ENCODE results near the gene PRPF6.
A peak's percentile ranks its signal among the peaks of the same experiment; 100 is the strongest.

The PRPF6 gene

DNA sequence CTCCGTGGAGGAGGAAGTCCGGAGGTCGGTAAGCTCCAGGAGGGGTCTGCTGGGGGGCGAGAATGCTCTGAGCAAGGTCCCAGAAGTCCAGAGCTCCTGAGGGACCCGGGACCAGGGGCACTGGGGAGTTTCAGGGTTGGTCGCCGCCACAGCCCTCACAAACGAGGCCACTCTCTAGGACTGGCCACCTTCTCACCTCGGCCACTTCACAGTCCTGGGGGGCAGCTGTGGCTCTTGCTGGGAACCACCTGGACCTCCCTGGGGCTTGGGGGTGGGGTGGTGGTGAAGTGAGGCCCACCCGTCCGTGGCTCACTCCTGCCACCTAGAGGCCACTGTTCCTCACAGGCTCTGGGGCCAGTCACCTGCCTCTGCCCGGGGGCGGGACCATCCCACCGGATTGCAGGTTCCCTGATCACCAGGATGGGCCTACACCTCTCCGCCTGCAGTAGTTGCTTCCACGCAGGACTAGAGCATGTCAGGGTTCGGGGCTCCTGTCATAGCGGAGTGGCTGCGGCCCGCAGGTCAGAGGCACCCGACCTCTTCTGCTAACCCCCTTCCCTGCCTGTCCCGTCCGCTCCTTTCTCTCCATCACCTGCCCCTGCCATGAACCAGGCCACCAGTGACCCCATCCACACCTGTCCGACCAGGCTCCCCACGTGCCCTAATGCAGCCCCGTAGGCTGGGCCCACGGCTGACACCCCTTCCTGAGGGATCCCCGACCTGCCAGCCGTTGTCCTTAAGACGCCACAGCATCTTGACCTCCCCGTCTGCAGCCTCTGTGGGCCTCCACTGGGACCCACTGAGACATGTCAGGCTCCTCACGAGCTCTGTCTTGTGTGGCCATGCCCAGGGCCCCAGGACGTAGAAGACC, 76.9 kb downstream of the PRPF6 start:
- DNase-seq (ENCODE audit: extremely low read depth in 1 of 2, low read depth in 1 of 2) = peak; percentile 52 to 75

DNA sequence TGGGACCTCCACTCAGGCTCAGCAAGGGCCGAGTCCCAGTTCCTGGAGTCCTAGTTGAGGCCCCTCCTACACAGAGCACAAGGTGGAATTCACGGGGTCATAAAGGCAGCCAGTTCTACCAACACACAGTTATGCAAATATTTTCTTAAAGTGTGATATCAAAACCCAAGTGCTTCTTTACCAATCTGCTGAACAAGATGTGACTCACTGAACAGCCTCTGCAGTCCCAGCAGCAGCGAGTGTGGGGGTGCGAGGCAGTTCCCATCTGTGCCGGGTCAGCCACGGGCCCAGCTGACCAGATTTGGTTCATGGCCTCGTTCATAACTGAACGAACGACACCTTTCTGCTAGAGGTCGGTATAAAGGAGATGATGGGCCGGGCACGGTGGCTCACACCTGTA, 77.6 kb downstream of the PRPF6 start:
- DNase-seq (ENCODE audit: extremely low read depth in 1 of 2, low read depth in 1 of 2) = no peak

DNA sequence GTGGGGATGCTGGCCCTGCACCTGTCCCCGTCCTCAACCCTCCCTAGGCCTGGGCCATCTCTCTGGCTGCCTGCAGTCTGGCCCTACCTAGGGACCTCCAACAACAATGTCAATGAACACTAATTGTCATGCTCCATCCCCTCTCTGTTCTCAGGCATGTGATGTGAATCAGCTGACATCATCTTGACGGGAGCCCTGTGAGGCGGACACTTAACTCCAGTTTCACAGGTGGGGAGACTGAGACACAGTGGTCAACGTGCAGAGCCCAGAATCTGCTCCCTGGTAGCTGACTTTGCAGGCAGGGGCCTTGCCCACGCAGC, 81.3 kb downstream of the PRPF6 start:
- no peak for DNase-seq (ENCODE audit: extremely low read depth in 1 of 2, low read depth in 1 of 2)

GRCh38 chr20:64062596-64063388, 81.9 kb downstream of the PRPF6 start, which contains the start of gene TCEA2:
Gene TCEA2, plus strand, starts transcription at chr20:64063198. Its CDS starts 115 bp downstream, at chr20:64063313.
- peak; percentile 79 to 91 for DNase-seq (ENCODE audit: extremely low read depth in 1 of 2, low read depth in 1 of 2)

- DNase-seq (ENCODE audit: extremely low read depth in 1 of 2, low read depth in 1 of 2) = no peak
These were observed 82.6 kb downstream of the PRPF6 start for GRCh38 chr20:64063389-64064144.

DNA sequence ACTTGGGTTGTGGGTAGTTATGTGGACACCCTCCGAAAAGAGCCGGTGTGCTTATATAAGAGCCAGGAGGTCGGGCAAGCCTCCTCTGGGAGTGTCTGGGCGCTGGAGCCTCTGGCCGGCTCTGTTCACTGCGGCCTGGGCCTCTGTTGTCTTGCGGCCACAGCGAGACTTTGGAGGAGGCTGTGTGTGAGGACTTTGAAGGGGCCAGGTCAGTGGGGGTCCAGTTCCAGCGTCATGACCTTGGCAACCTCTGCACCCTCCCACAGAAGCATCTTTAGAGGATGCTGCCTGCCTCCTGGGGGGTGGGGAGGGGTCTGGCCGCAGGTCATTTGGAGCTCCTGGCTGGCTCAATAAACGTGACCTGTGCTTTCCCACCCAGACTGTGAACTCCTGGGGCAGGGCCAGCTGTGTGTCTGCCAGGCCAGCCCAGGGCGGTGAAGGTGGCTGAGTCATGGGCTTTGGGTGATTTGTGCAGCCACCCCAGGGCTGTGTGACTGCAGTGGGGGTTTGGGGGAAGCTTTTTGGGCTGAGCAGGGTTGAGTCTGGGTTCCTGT, 83.3 kb downstream of the PRPF6 start:
- no peak for DNase-seq (ENCODE audit: extremely low read depth in 1 of 2, low read depth in 1 of 2)

- DNase-seq (ENCODE audit: extremely low read depth in 1 of 2, low read depth in 1 of 2) = no peak
These were observed 84.4 kb downstream of the PRPF6 start for GRCh38 chr20:64065062-64065973.

- no peak for DNase-seq (ENCODE audit: extremely low read depth in 1 of 2, low read depth in 1 of 2)
These were observed 85.0 kb downstream of the PRPF6 start for GRCh38 chr20:64065974-64066343.

DNA sequence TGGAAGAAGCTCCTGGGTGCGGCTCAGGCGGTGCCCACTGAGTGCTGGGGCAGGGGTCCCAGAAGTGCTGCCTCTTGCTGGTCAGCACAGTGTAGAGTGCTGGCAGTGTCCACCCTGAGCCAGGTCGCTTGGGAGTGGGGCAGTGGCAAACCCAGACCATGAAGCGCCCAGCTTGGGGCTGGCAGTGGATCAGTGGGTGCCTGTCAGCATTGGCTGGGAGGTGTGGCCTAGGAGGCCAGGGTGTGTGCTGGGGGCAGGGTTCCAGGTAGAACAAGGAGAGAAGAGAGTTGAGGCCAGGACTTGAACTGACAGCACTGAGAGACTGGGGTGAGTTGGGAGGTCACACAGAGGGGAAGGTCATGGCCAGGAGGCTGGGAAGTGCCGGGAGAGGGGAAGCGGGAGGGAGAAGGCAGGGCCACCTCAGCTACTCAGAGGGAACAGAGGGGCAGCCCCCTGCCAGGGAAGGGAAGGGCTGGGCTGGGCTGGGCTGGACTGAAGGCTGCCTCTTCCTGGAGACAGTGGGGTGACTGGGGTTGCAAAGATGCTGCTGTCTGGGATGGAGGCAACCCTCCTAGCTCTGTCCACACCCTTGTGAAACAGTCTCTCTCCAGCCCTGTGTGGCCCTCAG, 86.2 kb downstream of the PRPF6 start:
- no peak for DNase-seq (ENCODE audit: extremely low read depth in 1 of 2, low read depth in 1 of 2)

- no peak for DNase-seq (ENCODE audit: extremely low read depth in 1 of 2, low read depth in 1 of 2)
These were observed 86.9 kb downstream of the PRPF6 start for GRCh38 chr20:64067733-64068307.

GRCh38 chr20:64068386-64069208, 87.7 kb downstream of the PRPF6 start:
- DNase-seq (ENCODE audit: extremely low read depth in 1 of 2, low read depth in 1 of 2) = no peak

DNA sequence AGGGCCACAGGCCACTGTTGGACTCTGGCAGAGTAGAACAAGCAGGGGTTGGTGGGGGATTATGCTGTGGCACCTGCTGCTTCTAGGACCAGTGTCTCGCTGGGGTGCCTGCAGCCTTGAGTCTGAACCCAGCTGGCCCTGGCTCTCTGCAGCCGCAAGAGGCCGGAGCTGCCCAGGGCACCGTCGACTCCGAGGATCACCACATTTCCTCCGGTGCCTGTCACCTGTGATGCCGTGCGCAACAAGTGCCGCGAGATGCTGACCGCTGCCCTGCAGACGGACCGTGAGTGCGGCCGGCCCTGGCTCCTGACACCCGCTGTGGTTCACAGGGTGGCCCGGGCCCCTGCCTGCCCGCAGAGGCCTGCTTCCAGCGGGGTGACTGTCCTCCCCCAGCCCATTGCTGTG, 88.3 kb downstream of the PRPF6 start:
- DNase-seq (ENCODE audit: extremely low read depth in 1 of 2, low read depth in 1 of 2) = no peak

- no peak for DNase-seq (ENCODE audit: extremely low read depth in 1 of 2, low read depth in 1 of 2)
These were observed 88.8 kb downstream of the PRPF6 start for GRCh38 chr20:64069614-64070243.

- DNase-seq (ENCODE audit: extremely low read depth in 1 of 2, low read depth in 1 of 2) = no peak
These were observed 89.5 kb downstream of the PRPF6 start for GRCh38 chr20:64070244-64070993.

GRCh38 chr20:64071341-64072332, 90.7 kb downstream of the PRPF6 start:
- no peak for DNase-seq (ENCODE audit: extremely low read depth in 1 of 2, low read depth in 1 of 2)

- DNase-seq (ENCODE audit: extremely low read depth in 1 of 2, low read depth in 1 of 2) = no peak
These were observed 91.6 kb downstream of the PRPF6 start for GRCh38 chr20:64072498-64073063.
